HG03469 (cell line): ENCODE measurements around the gene RORC.

Experiments used
- ATAC-seq: cut with Tn5 transposase; IDR thresholded peaks from one replicate; pipeline ENCODE4 v1.9.1; 2021; ENCODE audit warnings: mild to moderate bottlenecking, moderate library complexity, moderate number of reproducible peaks; ENCODE audit not compliant: unreplicated experiment

RORC gene

DNA sequence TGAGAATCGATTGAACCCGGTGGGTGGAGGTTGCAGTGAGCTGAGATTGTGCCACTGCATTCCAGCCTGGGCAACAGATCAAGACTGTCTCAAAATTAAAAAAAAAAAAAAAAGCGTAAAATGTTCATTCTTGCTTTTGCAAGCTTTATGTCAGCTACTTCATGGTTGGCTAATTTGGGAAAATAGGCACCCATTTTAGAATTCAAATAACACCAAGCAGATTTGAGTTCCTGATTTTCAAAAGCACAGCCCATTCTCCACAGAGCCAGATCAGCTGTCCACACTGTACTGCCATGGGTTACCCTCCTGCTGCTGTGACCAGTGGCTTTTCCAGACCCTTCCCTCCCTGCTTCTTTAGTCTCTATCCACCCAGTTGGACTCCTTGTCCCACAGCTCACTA is 17.5 kb upstream of the RORC start:
- no peak for ATAC-seq

DNA sequence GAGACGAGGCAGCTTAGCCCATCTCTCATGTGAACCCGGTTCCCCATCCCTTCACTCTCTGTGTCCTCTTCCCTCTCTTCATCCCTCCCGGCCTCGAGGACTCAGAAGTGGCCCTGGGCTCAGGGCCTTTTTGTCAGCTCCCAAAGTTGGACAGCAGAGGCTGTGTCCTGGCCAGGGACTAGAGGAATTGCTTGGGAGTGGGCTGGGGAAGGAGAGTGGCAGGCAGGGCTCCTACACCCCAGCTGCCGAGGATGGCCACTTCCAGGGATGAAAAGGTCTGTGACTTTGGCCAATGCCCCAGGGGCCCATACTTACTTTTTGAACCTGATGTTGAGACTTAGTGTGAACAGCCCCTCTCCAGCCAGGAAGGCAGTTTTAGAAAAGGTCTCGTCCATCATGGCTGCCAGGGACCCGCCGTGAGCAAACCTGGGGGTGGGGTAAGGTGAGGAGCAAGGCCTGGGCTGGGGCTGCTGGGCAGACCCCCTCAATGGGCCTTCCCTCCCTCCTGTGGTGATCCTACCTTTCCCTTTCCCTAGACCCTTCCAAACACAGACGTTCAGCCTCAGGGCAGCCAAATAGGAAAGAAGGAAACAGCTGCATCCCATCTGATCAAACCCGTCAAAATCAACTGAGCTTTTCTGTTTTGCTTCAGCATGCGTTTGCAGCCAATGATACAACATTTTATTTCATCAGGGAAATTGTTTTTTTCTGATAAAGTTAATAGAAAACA is 16.4 kb upstream of the RORC start:
- no peak for ATAC-seq

DNA sequence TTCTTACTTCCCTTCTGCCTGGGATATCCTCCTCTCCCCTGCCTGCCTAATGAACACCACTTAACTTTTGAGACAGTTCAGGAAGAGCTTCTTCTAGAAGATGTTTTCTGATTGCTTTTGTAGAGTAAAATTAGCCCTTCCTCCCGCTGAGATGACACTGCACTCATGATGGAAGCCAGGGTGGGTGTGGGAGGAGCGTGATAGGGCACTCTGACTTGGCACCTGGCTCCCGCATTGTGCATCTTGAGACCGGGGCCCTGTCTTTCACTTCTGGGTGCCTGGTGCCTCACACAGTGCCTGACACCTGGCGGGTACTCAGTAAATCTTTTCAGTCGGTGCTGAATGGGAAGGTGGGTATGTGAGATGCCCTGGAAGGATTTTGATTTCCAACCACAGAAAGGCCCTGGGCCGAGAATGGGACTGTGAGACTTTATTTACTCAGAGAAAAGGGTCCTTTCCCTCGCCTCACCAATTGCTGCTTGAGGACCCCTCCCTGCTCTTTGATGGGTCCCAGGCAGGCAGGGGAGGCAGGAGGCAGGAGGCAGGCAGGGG is 15.2 kb upstream of the RORC start:
- no peak for ATAC-seq

DNA sequence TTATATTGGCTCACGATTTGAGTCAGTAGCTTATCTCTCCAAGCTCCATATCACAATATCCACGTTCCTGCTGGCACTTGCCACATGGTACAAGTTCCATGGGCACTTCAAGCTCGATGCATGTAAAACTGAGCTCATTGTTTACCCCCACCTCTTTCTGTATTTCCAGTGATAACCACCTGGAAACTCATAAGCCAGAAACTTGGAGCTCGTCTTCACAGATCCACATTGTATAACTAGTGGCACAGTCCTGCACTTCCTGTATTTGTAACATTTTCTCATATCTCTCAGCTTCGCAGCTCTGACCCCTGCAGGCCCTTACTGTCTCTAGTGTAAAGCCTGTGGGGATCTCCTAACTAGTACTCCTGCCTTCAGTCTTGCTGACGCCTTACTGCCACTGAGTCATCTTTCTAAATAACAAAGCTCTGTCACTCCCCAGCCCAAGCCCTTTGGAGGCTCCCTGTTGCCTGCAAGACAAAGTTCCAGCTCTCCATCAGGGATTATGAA is 14.5 kb upstream of the RORC start:
- ATAC-seq = no peak

DNA sequence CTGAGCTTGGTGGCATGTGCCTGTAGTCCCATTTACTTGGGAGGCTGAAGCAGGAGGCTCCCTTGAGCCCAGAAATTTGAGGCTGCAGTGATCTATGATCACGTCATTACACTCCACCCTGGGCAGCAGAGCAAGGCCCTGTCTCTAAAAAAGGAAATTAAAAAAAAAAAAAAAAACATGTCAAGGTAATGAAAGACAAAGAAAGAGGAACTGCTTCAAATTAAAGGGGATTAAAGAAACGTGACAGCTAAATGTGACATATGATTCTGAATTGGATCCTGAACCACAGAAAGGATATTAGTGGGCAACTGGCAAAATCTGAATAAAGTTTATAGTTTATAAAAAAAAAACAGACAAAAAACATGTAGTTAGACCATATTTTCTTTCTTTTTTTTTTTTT is 11.8 kb upstream of the RORC start:
- no peak for ATAC-seq

DNA sequence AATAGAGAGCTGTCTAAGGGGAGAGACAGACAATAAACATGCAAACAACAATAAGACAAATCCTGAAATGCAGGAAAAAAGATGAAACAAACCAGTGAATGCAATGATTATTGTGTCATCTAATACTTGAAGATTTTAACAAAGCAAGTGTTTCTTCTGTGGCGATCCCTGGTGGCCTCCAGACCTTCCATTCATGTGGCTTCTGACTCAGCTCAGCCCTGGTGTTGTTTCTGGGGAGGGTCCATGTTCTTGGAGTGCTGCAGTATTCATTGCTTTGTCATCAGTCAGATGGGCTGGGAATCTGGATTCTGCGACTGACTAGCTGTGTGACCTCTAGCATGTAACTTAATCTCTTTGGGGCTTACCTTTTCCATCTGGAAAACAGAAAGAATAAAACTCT is 9.5 kb upstream of the RORC start:
- ATAC-seq = no peak

DNA sequence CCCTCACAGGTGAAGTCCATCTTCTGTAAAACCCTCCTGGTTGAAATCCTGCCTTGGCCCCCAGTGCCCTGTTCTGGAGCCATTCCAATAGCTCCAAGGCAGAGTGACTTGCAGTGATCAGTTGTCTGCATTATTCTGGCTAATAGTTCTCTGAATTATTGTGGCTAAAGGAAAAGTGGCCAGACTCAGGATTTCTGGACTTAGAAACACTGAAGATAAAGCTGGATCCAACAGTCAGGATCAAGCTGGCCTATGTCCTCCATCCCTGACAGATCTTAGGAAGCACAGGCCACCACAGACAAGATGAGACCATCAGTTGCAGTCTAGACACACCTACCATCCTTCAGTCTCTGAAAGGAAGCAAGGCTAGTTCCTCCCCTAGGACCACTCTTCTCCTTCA is 8.8 kb upstream of the RORC start:
- ATAC-seq = no peak

DNA sequence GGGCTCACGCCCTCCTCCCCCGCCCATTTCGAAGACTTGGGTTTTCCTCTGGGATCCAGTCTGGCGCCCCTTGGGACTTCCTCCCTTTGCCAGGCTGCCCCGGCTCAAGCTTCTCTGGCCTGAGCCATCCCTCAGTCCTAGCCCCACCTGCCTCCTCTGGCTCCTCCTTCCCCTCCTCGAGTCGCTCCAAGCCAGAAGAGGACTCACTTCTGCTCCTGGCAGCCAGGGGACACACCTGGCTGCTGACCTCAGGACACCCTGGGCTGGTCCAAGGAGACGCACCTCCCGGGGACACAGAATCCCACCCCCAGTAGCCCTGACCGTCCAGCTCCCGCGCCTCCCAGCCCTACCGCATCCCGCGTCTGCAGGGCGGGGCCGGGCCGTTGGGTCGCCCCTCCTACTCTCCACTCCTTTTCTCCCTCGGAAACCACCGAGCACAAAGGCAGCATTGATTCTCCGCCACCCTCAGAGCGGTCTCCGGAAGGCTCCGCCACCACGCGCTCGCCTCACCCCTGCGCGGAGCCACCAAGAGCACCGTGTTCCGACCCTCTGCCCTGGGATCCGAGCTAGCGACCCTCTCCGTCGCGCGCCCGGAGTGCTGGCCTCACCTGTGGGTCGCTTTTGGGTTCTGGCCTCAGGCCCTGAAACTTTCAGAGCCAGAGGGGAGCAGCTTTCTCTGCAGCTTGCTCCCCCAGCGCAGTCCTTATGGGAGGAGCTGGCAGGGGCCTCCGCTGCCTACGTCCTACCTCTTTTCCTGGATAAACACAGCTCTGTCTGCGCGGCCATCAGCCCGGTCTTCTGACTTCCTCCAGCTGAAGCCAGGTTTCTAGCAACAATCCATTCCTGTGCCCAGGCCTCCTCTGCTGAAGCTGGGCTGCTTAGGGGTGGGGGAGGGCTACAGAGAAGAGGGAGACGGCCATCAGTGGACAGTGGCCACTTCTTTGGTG is 8.1 kb upstream of the RORC start, which contains the start of gene C2CD4D:
TSS of gene C2CD4D (minus strand) at position 364 of the 947 bp plus-strand sequence. CDS start 831 bp downstream, outside the sequence.
- ATAC-seq = no peak

DNA sequence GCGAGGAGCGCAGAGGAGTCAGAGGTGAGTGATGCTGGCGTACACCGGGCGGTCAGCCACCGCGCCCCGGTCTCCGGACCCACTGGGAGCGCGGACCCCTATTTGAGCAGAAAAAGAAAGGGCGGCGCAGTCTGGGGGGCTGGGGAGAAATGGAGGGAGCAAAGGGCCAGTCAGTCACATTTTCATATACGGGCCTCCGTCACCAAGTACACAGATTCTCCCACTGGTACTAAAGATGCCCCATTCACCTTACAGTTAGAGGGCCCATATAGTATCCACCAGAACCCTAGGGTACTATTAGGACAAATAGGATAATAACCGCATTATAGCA is 7.4 kb upstream of the RORC start:
- no peak for ATAC-seq

DNA sequence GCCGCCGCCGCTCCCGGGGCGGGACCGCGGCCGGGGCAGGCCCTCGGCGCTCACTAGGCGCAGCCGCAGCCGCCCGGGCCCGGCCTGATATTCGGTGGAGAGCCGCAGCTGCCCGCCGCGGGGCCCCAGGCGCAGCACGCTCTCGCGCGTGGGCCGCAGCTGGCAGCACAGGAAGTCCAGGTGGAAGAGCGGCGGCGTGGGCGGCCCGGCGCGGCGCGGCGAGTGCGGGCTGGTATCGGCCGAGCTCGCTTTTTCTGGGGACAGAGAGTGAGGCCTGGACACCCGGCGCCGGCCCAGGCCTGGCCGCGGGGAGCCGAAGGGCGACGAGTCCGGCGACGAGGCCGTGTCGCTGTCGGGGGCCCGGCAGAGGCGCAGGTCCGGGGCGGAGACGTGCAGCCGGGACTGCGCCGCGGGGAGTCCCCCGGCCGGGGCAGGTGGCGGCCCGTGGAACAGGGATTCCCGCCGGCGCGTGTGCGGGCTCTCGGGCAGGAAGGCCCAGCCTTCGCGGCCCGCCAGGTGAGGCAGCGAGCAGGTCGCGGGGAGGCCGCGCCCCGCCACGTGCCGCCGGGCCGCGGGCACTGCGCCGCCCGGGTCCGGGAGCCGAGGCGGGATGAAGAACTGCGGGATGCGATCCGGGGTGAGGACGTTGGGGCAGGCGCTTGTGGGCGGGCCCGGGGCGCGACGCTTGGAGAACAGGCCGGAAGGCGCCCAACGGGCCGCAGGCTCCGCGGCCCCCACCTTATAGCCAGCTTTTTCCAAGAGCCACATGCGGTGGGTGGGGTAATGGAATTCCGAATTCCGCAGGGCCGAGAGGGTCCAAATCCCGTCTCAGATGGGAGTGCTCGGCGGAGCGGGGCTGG is 6.8 kb upstream of the RORC start:
- ATAC-seq = no peak

DNA sequence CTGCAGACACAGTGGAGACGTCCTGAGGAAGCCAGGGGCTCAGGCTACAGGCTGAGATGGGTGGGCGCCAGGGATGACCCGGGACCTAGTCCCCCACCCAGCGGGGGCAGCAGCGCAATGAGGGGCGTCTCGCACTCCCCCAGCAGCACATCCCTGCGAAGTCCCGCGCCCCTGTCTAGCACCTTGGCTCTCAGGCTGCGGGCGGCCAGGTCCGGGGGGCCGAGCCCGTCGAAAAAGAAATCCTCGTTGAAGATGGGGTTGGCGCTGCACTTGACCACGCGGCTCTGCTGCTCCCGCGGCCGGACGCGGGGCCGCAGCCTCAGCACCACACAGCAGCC is 6.3 kb upstream of the RORC start:
- ATAC-seq = no peak

DNA sequence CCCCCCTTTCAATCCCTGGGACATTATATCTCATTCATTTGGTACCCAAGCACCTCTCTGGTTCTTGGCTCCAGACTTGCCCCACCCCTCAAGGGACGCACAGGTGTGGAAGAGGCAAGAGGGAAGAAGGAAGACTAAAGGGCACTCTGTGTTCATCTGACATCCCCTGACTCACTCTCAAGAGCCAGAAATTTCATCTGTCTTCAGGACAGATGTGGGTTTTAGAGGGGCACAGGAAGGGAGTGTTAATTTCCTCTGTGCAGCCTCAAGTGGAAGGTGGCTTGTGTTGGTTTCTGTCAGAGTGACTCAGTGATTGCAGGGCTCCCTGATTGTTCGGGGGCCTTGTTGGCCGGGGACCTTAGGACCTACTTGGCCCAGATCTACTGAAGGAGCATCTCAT is 5.6 kb upstream of the RORC start:
- ATAC-seq = no peak

DNA sequence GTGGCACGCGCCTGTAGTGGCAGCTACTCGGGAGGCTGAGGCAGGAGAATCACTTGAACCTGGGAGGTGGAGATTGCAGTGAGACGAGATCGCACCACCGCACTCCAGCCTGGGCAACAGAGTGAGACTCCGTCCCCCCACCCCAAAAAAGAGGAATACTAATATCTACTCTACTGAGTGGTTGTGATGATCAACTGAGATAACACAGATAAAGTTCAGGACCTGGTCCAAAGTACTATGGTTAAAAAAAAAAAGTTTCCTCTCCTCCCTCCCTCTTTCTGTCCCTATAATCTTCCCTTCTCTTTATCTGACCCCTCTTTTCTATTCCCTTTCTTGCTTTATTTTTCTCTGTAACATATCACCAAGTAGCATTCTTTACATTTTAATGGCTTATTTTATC is 4.0 kb upstream of the RORC start:
- ATAC-seq = no peak

DNA sequence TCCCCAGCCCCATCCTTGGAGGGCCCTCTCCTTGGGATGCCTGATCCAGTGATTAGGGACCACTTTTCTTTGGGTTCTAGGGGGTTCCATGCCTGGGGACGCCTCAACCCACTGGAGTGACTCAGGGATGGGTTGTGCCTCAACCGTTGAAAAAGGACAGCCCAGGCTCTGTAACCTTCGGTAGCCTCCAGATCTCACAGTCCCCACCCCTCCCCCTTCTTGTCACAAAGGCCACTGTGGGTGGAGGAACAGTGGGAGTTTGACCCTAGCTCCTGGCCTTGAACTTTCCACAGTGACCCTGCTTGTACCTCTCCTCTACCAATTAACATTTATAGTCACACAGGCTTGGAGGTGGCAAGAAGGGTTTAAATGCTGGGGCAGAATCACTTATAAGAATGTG is 2.6 kb upstream of the RORC start:
- ATAC-seq = no peak

DNA sequence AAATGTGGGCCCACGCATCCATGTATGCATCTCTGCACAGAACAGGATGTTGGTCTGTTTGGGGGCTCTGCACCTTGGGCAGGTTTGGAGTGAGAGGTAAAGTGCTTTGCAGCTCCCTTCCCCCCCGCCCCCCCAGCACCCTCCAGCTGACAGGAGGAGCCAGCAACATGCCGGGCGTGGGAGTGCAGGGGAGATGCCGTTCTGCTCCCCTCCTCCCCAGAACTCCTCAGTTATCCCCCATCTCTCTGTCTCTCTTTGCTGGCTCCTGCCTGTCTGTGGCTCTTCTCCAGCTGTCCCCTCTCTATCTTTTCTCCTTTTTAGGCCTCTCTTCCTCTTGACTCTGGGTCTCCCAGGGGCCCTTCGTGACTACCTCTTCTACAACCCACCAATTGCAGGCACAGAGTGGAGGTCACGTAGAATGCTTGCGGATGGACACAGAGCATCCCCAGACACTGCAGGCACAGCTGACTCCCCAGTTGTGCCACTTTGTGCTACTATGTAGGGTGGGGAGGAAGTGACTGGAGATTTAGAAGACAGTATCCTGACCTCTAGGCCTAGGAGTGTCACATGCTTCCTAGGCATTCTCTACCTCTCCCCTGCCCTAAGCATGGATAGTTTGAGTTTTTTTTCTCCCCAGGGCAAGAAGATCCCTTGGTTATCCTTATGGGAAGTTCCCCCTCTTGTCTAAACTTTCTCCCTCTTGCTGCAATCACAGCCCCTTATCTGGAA is 1.7 kb upstream of the RORC start:
- no peak for ATAC-seq

DNA sequence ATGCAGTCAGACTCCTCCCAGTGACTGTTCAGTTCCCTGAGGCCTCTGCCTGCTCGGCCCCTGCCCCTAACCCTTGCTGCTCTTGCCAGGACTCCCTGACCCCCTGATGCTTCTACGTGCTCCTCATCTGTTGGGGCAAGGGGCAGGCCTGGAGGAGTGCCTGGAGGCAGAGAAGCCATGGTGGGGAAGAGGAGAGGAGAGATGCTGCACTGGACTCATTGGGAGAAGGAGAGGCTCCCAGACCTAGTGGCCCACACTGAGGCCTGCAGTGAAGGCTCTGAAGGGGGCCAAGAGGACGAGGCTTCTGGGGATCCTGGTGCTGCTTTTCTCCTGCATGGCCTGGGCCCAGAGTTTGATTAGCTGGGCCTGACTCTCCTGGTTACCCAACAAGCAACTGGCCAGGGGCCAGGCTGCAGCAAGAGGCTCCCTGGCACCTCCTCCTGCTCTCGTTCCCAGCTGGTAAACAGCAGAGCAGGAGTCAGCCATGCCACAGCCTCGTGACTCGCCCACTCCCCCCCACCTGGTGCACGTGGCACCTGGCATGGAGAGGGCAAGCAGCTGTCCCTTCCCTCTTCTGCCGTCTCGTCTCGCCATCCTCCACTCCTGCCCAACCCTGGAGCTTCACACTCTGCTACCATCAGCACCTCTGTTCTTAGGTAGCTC is 847 bp upstream of the RORC start:
- no peak for ATAC-seq

DNA sequence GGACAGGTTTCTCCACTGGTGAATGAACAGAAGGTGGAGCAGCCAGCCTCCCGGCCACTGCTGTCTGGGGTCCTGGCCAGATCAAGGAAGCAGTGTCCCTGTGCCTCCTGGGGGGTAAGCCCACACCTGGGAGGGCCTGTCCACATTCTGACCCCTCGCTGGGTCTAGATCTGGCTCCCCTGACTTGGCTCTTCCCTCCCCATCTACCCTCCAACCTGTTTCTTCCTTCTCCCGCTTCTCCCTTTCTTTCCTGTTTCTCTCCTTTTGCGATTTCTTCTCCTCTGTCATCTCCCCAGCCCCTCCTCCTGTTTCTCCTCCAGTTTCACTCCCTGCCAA is 378 bp downstream of the RORC start:
- ATAC-seq = no peak

DNA sequence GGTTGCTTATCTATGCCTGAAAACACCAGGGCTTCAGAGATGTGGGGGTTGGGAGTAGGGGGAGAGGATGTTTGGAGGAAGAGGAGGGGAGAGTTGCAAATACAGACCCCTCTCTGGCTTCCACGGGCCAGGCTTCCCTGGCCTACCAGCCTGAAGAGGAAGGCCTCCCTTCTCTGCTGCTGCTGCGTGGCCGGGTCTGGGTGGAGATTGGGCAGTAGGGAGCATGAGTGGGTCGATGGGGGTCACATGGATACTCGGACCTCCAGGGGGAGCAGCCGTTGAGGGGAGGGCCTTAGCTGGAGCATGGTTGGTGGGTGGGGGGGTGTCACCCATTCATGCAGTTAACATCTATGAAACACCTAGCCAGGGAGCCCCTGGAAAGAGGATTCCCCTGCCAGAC is 1.5 kb downstream of the RORC start:
- no peak for ATAC-seq

DNA sequence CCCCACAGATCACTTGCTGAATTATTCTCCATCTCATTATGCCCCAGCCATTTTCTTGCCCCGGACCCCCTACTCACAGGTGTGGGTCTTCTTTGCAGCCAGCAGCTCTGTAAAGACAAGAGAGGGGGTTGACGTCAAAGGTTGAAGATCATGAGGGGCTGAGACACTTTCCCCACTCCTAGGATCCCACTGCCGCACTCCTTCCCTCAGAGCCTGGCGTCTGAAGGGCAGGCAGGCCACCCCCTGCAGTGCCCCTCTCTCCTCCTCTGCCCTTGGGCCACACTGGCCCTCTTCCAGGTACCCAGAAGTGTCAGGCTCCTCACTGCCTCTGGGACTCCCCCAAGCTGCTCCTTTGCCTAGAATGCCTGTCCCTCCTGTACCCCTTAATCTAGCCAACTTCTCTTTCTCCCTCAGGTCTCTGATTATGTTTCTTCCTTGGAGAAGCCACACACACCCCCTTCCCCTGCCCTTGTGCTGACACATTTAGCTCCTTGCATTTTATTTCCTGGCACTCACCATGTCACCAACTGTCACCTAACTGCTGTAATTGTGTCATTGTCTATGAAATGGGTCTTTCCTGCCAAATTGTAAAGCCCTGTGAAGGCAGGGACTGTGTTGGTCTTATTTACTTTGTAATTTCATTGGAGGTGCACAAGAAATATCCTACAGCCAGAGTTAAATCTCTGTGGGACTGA is 2.1 kb downstream of the RORC start:
- ATAC-seq = no peak
